NAMALWA (cell line): ENCODE data around the gene SH3GL1.

Source experiments
- DNase-seq: peaks from one replicate; pipeline ENCODE4 v3.0.0-alpha.2; 2015; ENCODE audit warnings: low spot score

The SH3GL1 gene

DNA sequence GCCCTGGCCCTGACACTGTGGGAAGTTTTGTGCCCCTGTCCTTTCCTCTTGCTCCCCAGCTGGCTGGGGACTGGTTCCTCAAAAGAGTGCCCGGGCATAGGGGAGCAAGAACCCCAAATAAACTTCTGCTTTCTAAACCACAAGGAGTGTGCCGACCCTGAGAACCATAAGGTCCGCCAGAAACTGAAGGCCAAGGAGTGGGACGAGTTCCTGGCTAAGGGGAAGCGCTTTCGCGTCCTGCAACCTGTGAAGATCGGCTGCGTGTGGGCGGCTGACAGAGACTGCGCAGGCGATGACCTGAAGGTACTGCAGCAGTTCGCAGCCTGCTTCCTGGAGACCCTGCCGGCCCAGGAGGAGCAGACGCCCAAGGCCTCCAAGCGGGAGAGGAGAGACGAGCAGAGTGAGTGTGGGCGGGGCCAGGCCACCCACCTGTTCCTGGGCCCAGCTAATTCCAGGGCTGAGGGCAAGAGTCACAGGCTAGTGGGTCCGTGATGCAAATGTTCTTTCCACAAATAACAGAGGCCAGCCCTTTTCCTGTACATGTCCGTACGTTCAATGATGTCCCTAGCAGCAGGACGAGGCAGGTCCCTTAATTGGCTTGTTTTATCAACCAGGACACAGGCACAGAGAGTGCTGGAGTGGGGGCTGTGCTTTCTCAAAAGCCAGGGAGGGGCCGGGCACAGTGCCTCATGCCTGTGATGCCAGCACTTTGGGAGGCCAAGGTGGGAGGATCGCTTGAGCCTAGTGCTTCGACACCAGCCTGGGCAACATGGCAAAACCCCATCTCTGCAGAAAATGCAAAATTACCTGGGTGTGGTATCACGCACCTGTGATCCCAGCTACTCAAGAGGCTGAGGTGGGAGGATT, 31.7 kb upstream of the SH3GL1 start:
- DNase-seq = no peak

DNA sequence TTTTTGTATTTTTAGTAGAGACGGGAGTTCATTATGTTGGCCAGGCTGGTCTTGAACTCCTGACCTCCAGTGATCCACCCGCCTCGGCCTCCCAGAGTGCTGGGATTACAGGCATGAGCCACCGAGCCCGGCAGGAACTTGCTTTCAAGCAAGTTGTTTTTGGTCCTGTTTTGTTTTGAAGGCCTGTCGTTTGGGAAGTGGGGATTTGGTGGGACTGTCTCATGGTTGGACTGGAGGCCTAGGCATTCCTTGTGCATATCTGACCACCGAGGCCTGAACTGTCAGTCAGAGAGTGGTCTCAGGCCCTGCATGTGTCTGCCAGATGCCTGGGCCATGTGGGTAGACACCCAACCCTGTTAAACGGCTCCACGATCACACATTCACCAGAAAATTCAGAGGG, 30.9 kb upstream of the SH3GL1 start:
- no peak for DNase-seq

- no peak for DNase-seq
Measured at GRCh38 chr19:4430760-4431159, 30.4 kb upstream of the SH3GL1 start.

- no peak for DNase-seq
Measured at GRCh38 chr19:4429771-4430171, 29.4 kb upstream of the SH3GL1 start.

DNA sequence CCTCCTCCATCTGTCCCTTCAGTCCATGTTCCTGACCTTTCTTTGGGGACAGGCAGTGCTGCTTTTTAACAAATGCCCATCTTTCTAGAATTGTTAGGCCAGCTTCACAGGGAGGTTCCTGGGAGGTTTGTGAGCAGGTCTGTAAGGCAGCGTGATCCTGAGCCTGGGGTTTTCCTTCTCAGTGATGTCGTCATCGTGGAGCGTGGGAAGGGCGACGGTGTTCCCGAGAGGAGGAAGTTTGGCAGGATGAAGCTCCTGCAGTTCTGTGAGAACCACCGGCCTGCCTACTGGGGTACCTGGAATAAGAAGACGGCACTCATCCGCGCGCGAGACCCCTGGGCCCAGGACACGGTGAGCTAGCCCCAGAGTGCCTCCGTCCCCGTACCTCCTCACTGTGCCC, 28.9 kb upstream of the SH3GL1 start:
- no peak for DNase-seq

- no peak for DNase-seq
Measured at GRCh38 chr19:4428326-4428975, 28.1 kb upstream of the SH3GL1 start.

DNA sequence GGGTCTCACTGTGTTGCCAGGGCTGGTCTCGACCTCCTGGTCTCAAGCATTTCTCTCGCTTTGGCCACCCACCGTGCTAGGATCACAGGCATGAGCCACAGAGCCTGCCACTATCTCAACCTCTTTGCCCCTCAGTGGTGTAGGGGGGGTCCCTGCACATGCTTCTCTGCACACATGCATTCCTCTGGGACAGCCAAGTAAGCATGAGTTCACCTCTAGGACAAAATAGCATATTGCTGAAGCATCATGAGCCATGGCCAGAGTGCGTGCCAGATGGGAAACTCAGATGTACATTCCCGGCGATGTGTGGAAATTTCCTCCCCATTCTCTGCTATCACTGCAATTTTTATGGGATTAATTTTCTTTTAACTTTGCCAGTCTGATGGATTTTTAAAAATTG, 25.2 kb upstream of the SH3GL1 start:
- DNase-seq = no peak

GRCh38 chr19:4423416-4424126, 23.2 kb upstream of the SH3GL1 start:
- no peak for DNase-seq

DNA sequence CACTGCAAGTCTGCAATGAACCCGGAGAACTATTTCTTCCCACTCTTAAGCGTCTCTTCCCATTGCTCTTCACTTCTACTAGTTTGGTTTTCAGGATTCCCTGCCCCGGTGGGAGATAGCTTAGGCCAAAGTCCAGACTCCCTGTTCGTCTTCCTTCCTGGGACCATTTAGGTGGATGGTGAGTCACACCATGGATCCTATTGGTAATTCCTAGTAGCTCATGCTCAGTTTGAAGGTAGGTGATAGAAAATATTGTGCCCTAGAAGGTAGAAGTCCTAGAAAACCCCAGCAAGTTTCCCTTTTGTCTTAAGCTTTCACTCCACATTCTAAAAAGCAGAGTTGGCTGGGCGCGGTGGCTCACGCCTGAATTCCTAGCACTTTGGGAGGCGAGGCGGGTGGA, 15.9 kb upstream of the SH3GL1 start:
- no peak for DNase-seq

GRCh38 chr19:4415352-4415751, 15.0 kb upstream of the SH3GL1 start:
- DNase-seq = no peak

- no peak for DNase-seq
Measured at GRCh38 chr19:4414800-4415321, 14.5 kb upstream of the SH3GL1 start.

DNA sequence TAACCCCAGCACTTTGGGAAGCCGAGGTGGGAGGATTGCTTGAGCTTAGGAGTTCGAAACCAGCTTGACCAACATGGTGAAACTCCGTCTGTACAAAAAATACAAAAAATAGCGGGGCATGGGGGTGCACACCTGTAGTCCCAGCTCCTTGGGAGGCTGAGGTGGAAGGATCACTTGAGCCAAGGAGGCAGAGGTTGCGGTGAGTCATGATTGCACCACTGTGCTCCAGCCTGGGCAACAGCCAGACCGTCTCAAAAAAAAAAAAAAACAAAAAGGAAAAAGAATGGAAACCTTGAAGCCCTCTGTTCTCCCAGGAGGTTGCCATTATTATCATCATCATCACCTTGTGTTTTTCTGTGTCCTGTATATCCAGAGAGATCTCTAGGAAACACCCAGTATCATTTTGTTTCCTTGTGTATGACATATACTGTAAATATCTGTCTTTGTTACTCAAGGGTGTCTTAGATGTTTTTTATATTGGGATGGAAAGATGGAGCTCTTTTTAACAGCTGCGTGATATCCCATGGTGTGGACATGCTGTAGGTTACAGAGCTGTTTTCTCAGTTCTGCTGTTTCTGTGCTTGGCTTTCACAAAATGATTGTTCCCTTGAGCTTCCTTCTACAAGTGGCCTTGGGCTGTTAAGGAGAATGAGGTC, 13.9 kb upstream of the SH3GL1 start:
- DNase-seq = no peak

DNA sequence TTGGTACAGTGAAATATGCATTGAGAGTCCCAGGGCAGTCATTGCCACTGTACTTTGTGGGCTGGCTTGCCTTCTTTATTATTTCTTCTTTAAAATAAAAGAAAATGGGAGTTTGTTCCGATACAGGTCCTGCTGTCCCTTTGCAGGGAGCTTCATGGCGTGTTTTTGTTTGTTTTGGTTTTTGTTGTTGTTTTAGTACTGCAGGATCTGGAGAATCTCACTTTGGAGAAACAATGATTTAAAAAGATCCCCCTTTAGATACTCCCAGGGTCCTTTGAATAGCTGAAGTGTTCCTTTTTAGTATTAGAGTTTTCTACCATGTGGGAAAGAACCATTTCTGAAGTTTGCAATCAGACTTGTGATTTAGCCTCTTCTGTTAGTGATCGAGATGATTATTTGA, 13.2 kb upstream of the SH3GL1 start:
- DNase-seq = no peak

DNA sequence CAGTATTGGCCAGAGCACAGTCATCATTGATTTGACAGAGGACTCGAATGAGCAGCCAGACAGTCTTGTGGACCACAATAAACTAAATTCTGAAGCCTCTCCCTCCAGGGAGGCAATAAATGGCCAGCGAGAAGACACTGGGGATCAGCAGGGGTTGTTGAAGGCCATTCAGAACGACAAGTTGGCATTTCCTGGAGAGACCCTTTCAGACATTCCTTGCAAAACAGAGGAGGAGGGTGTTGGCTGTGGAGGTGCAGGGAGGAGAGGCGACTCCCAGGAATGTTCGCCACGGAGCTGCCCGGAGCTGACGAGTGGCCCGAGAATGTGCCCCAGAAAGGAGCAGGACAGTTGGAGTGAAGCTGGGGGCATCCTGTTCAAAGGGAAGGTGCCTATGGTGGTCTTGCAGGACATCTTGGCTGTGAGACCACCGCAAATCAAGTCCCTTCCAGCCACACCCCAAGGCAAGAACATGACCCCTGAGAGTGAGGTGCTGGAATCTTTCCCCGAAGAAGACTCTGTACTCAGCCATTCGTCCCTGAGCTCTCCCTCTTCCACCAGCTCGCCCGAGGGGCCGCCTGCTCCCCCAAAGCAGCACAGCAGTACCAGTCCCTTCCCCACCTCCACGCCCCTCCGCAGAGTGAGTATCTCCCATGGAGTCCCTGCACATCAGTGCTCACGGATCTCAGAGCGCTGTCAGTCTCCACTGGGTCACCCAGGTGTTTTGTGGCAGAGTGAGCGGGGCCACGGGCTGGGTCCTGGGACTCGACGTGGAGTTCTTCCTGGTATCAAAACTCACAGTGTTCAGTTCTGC, 9.0 kb upstream of the SH3GL1 start:
- no peak for DNase-seq

DNA sequence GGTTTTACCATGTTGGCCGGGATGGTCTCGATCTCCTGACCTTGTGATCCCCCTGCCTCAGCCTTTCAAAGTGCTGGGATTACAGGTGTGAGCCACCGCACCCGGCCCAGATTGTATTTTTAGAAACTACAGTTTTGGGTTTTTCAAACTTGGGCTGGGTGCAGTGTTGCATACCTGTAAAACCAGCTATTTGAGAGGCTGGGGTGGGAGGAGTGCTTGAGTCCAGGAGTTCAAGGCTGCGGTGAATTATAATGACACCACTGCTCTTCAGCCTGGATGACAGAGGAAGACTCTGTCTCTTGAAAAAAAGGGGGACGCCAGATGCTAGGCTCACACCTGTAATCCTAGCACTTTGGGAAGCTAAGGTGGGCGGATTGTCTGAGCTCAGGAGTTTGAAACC, 6.3 kb upstream of the SH3GL1 start:
- DNase-seq = no peak

GRCh38 chr19:4405977-4406376, 5.6 kb upstream of the SH3GL1 start:
- no peak for DNase-seq

- DNase-seq = peak; percentile 33
Measured at GRCh38 chr19:4403005-4403761, 2.8 kb upstream of the SH3GL1 start.

DNA sequence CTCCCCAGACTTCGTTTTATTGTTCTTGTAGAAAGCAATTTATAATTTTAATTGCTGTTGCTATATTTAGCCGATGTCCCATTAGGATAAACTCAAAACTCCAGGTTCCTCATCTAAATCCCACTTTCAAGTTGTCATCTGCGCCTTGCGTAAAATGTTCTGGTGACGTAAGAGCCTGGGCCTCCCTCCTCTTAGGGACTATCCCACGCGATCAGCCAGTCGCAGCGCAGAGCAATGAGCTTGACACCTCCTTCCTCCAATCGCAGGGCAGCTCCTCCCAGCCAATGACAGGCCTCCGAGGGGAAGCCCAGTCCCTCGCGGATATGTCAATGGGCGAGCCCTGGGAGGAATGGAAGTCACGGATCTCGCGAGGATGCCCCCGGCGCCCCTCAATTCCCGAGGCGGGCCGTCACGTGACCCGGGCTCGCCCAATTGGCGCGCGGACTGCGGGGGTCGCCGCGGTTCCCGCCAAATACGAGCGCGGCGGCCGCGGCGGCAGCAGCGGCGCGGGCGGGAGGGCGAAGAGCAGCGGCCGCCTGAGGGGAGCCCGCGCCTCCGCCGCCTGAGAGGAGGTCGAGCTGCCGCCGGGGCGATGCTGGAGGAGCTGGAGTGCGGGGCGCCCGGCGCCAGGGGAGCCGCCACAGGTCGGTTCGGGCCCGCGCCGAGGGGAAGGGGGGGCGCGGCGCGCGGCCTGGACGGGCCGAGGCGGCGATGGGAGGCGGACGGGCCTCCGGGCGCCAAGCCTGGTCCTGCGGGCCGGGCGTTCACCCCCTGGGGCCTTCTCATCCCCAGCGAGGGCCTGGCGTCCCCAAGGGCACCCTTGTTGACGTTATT, 2.0 kb upstream of the SH3GL1 start, which contains the start of gene CHAF1A:
Gene CHAF1A, plus strand, starts transcription at position 470 of the 834 bp plus-strand sequence. Its CDS starts 123 bp downstream, at position 593.
- DNase-seq = peak; percentile 100

DNA sequence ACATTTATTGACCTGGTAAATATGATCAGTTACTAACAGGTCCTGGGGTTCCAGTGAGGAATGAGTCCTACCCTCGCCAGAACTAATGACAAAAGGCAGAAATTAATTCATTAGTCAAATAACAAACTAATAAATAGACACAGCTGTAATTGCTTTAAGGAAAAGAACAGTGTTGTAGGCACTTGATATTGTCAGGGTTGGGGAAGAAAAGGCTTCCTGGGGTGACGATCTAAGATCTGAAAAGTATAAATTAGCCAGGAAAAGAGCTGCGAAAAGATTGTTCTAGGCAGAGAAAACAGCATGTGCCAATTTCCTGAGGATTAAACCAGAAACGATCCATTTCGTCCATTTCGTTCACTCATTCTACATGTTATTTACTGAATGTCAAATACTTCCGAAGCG, 1.4 kb upstream of the SH3GL1 start:
- DNase-seq = no peak

DNA sequence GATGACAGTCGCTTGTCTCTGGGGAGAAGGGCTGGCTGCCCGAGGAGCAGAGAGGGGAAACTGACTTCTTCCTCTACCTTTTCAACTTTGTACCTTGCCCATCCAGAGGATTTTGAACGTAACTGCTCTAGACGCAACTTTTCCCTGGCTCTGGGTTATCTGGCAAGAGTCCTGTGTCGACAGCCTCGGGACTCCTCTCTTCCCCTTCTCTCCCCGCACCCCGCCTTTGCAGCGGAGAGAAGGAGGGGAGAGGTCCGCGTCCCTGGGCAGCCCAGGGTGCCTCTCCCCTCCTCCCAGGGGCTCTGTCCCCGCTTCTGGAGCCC, 574 bp downstream of the SH3GL1 start:
- peak; percentile 59 for DNase-seq
